K562 (cell line): ENCODE data around the gene ZNF740. TPM values are rescaled to one million over a fixed set of nuclear protein-coding genes. Genes with fewer than 3 reads are reported as not detected.

Source experiments
- ATAC-seq: fragments of 200-7000 bp; cut with Tn5 transposase; 3 replicates; pipeline ENCODE4 v1.9.1; 2020; ENCODE audit warnings: moderate library complexity
- BruUV-seq: library from RNA; stranded (reverse); fragments of 400-500 nt; replicated peaks from 2 replicates; lab custom pipeline; 2021; lab: Mats Ljungman, UMichigan
- CTCF ChIA-PET: fragments of 300-600 bp; formaldehyde crosslinking; extraction: SDS; loops from one replicate; lab custom pipeline; 2021; ENCODE audit warnings: low intra/inter-chr PET ratio; lab: Yijun Ruan, JAX
- POLR2A ChIA-PET: fragments of 300-600, 350-650 bp; sonication (Branson Sonifier 250); formaldehyde crosslinking; extraction: SDS; loops from one replicate; lab custom pipeline; 2021; ENCODE audit warnings: antibody characterized with exemption, inconsistent platforms; lab: Yijun Ruan, JAX
- DNase-seq, 4 experiments: peaks; one replicate each; pipeline versions ENCODE4 v3.0.0 to v3.0.0-alpha.2; 2011 to 2018; ENCODE audit warnings: low spot score in 3 of 4, mixed read lengths in 3 of 4; ENCODE audit errors: extremely low read depth in 1 of 4
- FAIRE-seq: peaks from 2 replicates; lab custom pipeline; 2011; peaks lifted over from hg19 to GRCh38; lab: Jason Lieb, UNC
- H2AFZ ChIP-seq: 2 replicates; pipeline ENCODE4 v1.6.0; 2011; ENCODE audit warnings: low read depth, low read length, control low read depth, inconsistent platforms
- H3K27ac ChIP-seq: fragments of 200-600 bp; 3 replicates; pipeline ENCODE4 v1.8.0; 2011; ENCODE audit warnings: low read depth, mild to moderate bottlenecking, control low read depth, inconsistent platforms, low read length, moderate library complexity, mixed read lengths; ENCODE audit errors: extremely low read depth
- H3K27me3 ChIP-seq, 2 experiments: fragments of 300-600 bp in 1 of 2; 2 replicates in 1 of 2; 3 replicates in 1 of 2; pipeline versions ENCODE4 v1.6.0 to v1.8.0; 2011; ENCODE audit warnings: inconsistent platforms in 2 of 2, low read length in 2 of 2, mild to moderate bottlenecking in 1 of 2, mixed read lengths in 1 of 2, moderate library complexity in 1 of 2; ENCODE audit not compliant: control insufficient read depth in 2 of 2, insufficient read depth in 2 of 2
- H3K36me3 ChIP-seq: fragments of 300-600 bp; 3 replicates; pipeline ENCODE4 v1.8.0; 2011; ENCODE audit warnings: mild to moderate bottlenecking, low read length, inconsistent platforms; ENCODE audit not compliant: control insufficient read depth, insufficient read depth
- H3K4me1 ChIP-seq, 2 experiments: fragments of 200-600 bp in 1 of 2; replicated peaks in 1 of 2; 2 replicates in 1 of 2; 3 replicates in 1 of 2; pipeline versions ENCODE4 v1.5.1 to v1.8.0; 2011; ENCODE audit warnings: inconsistent platforms in 2 of 2, low read length in 2 of 2, mild to moderate bottlenecking in 1 of 2, mixed read lengths in 1 of 2, moderate library complexity in 1 of 2; ENCODE audit not compliant: control insufficient read depth in 2 of 2, insufficient read depth in 2 of 2
- H3K4me2 ChIP-seq: 2 replicates; pipeline ENCODE4 v1.6.1; 2011; ENCODE audit warnings: low read length, control low read depth, inconsistent platforms, mixed read lengths; ENCODE audit not compliant: insufficient read depth
- H3K4me3 ChIP-seq: fragments of 200-600 bp; sonication (generic), shearing (Covaris generic); 2 replicates; pipeline ENCODE4 v1.5.1; 2016; ENCODE audit warnings: control low read depth, inconsistent platforms
- H3K79me2 ChIP-seq: fragments of 200-600 bp; 3 replicates; pipeline ENCODE4 v1.8.0; 2011; ENCODE audit warnings: low read length, inconsistent platforms; ENCODE audit not compliant: control insufficient read depth, insufficient read depth
- H3K9ac ChIP-seq, 2 experiments: 2 replicates each; pipeline versions ENCODE4 v1.6.0 to v1.6.1; 2011; ENCODE audit warnings: low read depth in 2 of 2, low read length in 2 of 2, control low read depth in 1 of 2, inconsistent platforms in 1 of 2, mild to moderate bottlenecking in 1 of 2, mixed read lengths in 1 of 2; ENCODE audit not compliant: insufficient read depth in 1 of 2
- H3K9me1 ChIP-seq: one replicate; pipeline ENCODE4 v1.6.0; 2011; ENCODE audit warnings: inconsistent platforms, mild to moderate bottlenecking, low read length, moderate library complexity; ENCODE audit not compliant: control insufficient read depth, insufficient read depth
- H3K9me3 ChIP-seq: replicated peaks from 2 replicates; pipeline ENCODE4 v1.5.1; 2011; ENCODE audit warnings: low read depth, low read length, inconsistent platforms; ENCODE audit not compliant: control insufficient read depth, insufficient read depth
- H4K20me1 ChIP-seq: replicated peaks from 2 replicates; pipeline ENCODE4 v1.6.1; 2011; ENCODE audit warnings: low read length, inconsistent platforms, mixed read lengths; ENCODE audit not compliant: control insufficient read depth, insufficient read depth
- ATF2 ChIP-seq: sonication (generic); formaldehyde crosslinking; IDR thresholded peaks from 2 replicates; pipeline ENCODE4 v1.8.1; 2022; ENCODE audit warnings: missing genetic modification reagents
- DACH1 ChIP-seq: fragments of 450-650 bp; IDR thresholded peaks from 2 replicates; pipeline ENCODE4 v1.6.1; 2018; ENCODE audit not compliant: partially characterized antibody
- ELK3 ChIP-seq: fragments of 450-650 bp; formaldehyde crosslinking; IDR thresholded peaks from 2 replicates; pipeline ENCODE4 v1.4.0; 2020; ENCODE audit warnings: mild to moderate bottlenecking
- POLR2G ChIP-seq: fragments of 200-400 bp; formaldehyde crosslinking; IDR thresholded peaks from 2 replicates; pipeline ENCODE4 v1.6.1; 2017; ENCODE audit warnings: low read depth, mild to moderate bottlenecking, antibody characterized with exemption, low read length, moderate library complexity
- PTRF ChIP-seq: fragments of 450-650 bp; IDR thresholded peaks from 2 replicates; pipeline ENCODE4 v1.6.1; 2016; ENCODE audit warnings: mild to moderate bottlenecking, missing genetic modification characterization, missing compliant biosample characterization
- RBFOX2 ChIP-seq: fragments of 200-400 bp; formaldehyde crosslinking; IDR thresholded peaks from 2 replicates; pipeline ENCODE4 v1.6.1; 2017; ENCODE audit warnings: low read depth, mild to moderate bottlenecking, low read length, moderate library complexity
- ZNF395 ChIP-seq: fragments of 200-800 bp; sonication (Bioruptor generic); IDR thresholded peaks from 2 replicates; pipeline ENCODE4 v1.6.1; 2017; ENCODE audit warnings: missing genetic modification characterization, missing compliant biosample characterization
- ZNF696 ChIP-seq: fragments of 250-450 bp; sonication (Bioruptor Pico); conservative IDR thresholded peaks from 2 replicates; pipeline ENCODE4 v1.4.0; 2020; ENCODE audit warnings: mild to moderate bottlenecking, moderate library complexity
- WGBS: fragments of 100-300 bp; shearing (Covaris generic); methylation state at CpG from one replicate; pipeline ENCODE4 v1.1.6; 2016; ENCODE audit warnings: low coverage, mixed read lengths; ENCODE audit not compliant: insufficient coverage; ENCODE audit errors: missing lambda C conversion rate; 5-methylcytosine and 5-hydroxymethylcytosine counted together
- in situ Hi-C: fragments of 300-500 bp; cut with MboI; formaldehyde crosslinking; loops from 4 replicates; pipeline ENCODE4 v1.15.0; 2018; ENCODE audit warnings: inconsistent platforms, mixed read lengths
- intact Hi-C: fragments of 100-400 bp; cut with micrococcal nuclease; formaldehyde crosslinking; loops from 2 replicates; pipeline ENCODE4 v1.14.2; 2022
- polyA plus RNA-seq, 8 experiments: library from polyadenylated mRNA; depleted of rRNA in 4 of 8; stranded (reverse) in 5 of 8; unstranded in 3 of 8; fragments of >200 nt; fragmentation: Nextera tagmentation in 2 of 8; fragmentation: Illumina TruSeq in 1 of 8; extraction: Ambion mirVana in 2 of 8; extraction: Trizol in 1 of 8; gene quantifications; 2 replicates each; pipeline versions ENCODE4 v1.2.1 to v1.2.3, GENCODE V29; 2011 to 2014; ENCODE audit warnings: inconsistent platforms in 1 of 8, missing spikeins in 1 of 8
- total RNA-seq, 7 experiments: library from RNA; depleted of rRNA in 6 of 7; stranded (reverse); fragments of >200 nt in 6 of 7; fragmentation: Illumina TruSeq in 2 of 7; extraction: Trizol in 2 of 7; gene quantifications; 2 replicates each; pipeline versions ENCODE4 v1.2.1 to v1.2.3, GENCODE V29; 2011 to 2021; ENCODE audit warnings: low replicate concordance in 1 of 7
- TF ChIP-seq, protein P1 (sequence below): fragments of 450-650 bp; IDR thresholded peaks from 2 replicates; pipeline ENCODE4 v1.6.1; 2017; ENCODE audit warnings: antibody characterized with exemption

The ZNF740 gene
- total and polyA plus RNA-seq, 9 of the 15 experiments (the other 6 are each of a cell fraction or from before 2014, with no cell fraction given): 0.57 to 46.4 (median 18.6) TPM

DNA sequence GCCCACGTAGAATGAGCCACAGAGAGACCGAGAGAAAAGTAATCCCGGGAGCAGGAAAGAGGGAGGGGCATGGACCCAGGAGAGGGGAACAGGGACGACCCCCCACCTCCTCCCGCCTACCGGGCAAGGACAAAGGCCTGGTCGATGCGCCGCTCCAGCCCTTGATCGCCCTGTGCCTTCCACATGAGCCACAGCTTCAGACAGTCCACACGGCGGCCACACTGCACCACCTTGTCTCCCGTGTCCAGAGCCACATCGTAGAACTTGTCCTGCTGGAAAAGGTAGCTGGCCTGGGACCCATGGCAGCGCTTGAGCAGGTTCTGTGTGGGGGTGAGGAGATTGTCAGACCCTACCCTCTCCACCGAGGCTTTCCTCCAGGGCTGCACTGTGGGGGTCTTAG lies 20.5 kb upstream of the ZNF740 start:
- ChIA-PET POLR2A (interaction anchor here (0.6 to 2.7 kb wide), 15 partner anchors 9 to 1085 kb away, joined by 3 to 15 read pairs (median 3); partner anchors contain the start of genes CSAD, PFDN5, TARBP2 and ZNF740), CTCF (interaction anchor here (1.3 to 2.6 kb wide), 2 partner anchors 30 to 128 kb away, joined by 7 read pairs; no protein-coding TSS in a partner anchor)
- Histone ChIP-seq H3K27me3 (no peaks in the 10 kb centered on the region), H3K27ac (peak overlapping the region; percentile 54; the same call in 1 of the 3 replicates), H2AFZ (peak overlapping the region; percentile 91), H3K9me3 (no peaks in the 10 kb centered on the region), H3K4me2 (peak overlapping the region; percentile 56), H3K4me3 (no peak overlapping the region), H3K36me3 (no peaks in the 10 kb centered on the region), H3K9me1 (no peaks in the 10 kb centered on the region), H3K9ac (peak overlapping the region; percentile 40 to 59), H3K79me2 (no peaks in the 10 kb centered on the region), H4K20me1 (no peaks in the 10 kb centered on the region), H3K4me1 (peaks cover 11 to 16% of the 10 kb centered on the region in 2 experiments; a peak in 4 of 5 replicates)
- 78% methylated on average over 16 of the region's 16 CpGs for WGBS
- ATAC-seq (peak; percentile 32), FAIRE-seq (no peak), DNase-seq (no peak)
- in situ Hi-C loops: no loop called here
- TF ChIP-seq RBFOX2: peak; percentile 8; the same call in 1 of the 2 replicates
- no peak for TF ChIP-seq DACH1
- 0 out of 2 replicates have a peak, but pooled peaks have one; percentile 25 for TF ChIP-seq ZNF395
- TF ChIP-seq ZNF696: no peak
- TF ChIP-seq PTRF (tag): no peak
- TF ChIP-seq POLR2G: 0 out of 2 replicates have a peak, but pooled peaks have one; percentile 29
- TF ChIP-seq, protein P1, sequence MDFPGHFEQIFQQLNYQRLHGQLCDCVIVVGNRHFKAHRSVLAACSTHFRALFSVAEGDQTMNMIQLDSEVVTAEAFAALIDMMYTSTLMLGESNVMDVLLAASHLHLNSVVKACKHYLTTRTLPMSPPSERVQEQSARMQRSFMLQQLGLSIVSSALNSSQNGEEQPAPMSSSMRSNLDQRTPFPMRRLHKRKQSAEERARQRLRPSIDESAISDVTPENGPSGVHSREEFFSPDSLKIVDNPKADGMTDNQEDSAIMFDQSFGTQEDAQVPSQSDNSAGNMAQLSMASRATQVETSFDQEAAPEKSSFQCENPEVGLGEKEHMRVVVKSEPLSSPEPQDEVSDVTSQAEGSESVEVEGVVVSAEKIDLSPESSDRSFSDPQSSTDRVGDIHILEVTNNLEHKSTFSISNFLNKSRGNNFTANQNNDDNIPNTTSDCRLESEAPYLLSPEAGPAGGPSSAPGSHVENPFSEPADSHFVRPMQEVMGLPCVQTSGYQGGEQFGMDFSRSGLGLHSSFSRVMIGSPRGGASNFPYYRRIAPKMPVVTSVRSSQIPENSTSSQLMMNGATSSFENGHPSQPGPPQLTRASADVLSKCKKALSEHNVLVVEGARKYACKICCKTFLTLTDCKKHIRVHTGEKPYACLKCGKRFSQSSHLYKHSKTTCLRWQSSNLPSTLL: no peak
- TF ChIP-seq ATF2 (CRISPR knock-in tag): no peak
- no peak for TF ChIP-seq ELK3 (CRISPR knock-in tag)
- BruUV-seq: no TSS peak
- intact Hi-C loops: loop anchor here (1.0 to 5.0 kb wide), 3 partner anchors 30 to 127 kb away; no protein-coding TSS in a partner anchor
